ENCODE results near the gene RNU5D-1.
A peak's percentile ranks its signal among the peaks of the same experiment; 100 is the strongest.
"Not testable (repeated sequence)": the region's sequence is repeated elsewhere in the genome, so short reads cannot be mapped to it uniquely, and the experiment has no call there.

RNU5D-1 gene

DNA sequence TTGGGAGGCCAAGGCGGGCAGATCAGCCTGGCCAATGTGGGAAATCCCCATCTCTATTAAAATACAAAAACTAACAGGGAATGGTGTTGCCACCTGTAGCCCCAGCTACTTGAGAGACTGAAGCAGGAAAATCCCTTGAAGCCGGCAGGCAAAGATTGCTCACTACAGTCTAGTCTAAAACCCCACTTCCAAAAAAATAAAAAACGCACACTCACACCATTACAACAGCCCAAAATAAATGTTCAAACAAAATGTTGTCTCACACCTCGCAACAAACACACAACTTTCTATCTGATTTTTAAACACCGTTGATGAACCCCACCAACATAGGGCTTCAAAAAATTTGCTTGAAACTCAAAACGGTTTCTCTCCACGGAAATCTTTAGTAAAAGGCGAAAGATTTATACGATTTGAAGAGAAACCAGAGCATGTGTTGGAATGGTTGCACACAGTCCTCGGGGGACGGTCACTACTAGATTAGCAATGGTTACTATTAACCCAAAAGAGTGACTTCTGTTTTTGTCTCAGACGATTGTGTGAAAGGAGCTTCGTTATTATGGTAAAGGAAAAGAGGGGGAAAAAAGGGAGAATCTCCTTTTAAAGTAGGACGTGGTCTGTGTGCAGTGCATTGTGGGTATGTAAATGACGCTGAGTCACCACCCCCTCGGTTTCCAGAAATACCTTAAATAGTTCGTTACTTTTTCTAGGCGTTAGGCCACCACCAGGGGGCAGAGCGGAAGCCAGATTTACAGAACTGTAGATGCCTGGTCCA, at the start of gene RNU5D-1:
TSS of gene RNU5D-1 (minus strand) at position 430 of the 772 bp plus-strand sequence.
- peak; percentile 95 for DNase-seq

DNA sequence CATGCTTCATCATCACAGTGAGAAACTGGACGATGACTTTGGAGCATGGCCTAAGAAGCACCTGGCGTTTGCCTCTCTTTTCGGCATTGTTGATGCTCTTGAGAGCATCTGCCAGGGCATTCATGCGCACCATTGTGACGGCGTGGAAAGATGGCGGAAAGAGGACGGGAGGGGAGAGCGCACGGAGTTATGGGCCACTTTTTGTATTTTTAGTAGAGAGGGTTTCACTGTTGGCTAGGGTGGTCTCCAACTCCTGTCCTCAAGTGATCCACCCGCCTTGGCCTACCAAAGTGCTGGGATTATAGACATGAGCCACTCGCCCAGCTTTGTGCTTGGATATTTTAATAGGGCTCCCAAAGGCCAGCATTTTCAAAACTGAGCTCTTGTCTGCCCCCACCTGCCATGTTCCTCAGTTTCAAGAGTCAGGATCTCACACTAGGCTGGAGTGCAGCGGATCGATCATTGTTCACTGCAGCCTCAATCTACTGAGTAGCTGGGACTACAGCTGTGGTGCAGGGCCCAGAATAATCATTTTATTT, 49.7 kb upstream of the RNU5D-1 start:
- no peak for DNase-seq

DNA sequence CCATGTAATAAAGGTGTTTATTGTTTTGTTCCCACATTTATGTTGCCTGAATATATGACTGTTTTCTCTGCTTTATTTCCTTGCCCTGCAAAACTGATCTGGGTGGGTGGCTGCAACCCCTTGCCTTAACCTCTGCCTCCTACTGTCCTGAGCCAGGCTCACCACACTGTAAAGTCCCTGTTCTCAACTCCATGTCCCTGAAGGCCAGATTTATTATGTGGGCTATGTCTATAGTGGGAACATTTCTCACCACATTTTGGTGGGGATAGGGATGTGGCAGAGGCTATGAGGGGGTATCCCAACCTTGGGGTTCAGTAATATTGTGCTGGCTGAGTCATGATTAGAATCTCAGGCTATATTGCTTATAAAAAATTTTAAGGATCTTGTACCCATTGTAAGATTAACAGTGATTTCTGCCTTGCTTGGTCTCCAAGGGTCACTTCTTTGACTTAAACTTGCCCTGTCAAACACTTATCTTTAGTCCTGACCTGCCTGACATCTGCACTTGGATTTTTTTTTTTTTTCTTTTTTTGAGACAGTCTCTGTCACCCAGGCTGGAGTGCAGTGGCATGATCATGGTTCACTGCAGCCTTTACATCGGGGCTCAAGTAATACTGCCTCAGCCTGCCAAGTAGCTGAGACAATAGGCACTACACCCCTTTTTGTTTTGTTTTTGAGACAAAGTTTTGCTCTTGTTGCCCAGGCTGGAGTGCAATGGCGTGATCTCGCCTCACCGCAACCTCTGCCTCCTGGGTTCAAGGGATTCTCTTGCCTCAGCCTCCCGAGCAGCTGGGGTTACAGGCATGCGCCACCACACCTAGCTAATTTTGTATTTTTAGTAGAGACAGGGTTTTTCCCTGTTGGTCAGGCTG, 48.0 kb upstream of the RNU5D-1 start:
- DNase-seq = no peak

DNA sequence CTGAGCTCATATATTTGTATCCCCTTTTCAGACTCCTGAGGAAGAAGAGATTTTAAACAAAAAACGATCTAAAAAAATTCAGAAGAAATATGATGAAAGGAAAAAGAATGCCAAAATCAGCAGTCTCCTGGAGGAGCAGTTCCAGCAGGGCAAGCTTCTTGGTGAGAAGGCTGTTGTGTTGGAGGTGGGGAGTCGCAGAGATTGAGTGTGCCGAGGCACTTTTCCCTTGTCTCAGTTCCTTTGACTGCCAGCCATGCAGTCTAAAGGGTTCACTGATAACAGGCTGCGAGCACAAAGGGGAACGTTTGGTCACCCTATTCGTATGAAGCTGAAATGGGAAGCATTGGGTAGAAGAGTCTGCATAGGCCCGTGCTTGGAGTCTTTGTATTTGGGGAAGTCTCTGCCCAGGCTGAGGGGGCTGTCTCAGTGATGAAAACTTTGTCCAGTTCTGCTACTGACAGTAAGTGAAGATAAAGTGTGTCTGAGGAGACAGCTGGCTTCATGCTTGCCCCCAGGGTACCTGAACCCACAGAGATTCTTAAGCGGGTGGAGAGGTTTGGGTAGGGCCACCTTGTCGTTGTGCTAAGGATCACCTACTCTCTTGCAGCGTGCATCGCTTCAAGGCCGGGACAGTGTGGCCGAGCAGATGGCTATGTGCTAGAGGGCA, 47.1 kb upstream of the RNU5D-1 start:
- no peak for DNase-seq

DNA sequence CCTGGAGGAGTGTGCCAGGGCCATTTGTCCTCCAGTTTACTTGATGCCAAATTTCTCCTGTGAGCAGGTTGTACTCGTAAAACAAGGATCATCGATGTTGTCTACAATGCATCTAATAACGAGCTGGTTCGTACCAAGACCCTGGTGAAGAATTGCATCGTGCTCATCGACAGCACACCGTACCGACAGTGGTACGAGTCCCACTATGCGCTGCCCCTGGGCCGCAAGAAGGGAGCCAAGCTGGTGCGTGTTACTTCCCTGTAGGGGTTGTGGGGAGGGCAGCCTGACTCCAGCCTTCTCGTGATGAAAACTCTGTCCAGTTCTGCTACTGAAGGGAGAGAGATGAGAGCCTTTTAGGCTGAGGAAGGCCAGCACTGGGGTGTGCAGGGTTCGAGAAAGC, 46.6 kb upstream of the RNU5D-1 start:
- no peak for DNase-seq

DNA sequence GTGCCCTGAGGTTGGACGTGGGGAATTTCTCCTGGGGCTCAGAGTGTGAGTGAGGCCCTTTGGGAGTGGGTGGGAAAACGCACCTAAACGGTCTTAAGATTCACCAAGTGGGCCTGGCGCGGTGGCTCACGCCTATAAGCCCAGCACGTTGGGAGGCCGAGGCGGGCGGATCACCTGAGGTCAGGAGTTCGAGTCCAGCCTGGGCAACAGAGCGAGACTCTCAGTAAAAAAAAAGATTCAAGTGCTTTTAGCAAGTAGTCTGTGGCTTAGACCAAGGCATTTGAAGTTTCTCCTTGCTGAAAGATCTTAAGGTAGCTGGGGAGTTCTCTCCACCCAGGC, 45.7 kb upstream of the RNU5D-1 start:
- DNase-seq = no peak

DNA sequence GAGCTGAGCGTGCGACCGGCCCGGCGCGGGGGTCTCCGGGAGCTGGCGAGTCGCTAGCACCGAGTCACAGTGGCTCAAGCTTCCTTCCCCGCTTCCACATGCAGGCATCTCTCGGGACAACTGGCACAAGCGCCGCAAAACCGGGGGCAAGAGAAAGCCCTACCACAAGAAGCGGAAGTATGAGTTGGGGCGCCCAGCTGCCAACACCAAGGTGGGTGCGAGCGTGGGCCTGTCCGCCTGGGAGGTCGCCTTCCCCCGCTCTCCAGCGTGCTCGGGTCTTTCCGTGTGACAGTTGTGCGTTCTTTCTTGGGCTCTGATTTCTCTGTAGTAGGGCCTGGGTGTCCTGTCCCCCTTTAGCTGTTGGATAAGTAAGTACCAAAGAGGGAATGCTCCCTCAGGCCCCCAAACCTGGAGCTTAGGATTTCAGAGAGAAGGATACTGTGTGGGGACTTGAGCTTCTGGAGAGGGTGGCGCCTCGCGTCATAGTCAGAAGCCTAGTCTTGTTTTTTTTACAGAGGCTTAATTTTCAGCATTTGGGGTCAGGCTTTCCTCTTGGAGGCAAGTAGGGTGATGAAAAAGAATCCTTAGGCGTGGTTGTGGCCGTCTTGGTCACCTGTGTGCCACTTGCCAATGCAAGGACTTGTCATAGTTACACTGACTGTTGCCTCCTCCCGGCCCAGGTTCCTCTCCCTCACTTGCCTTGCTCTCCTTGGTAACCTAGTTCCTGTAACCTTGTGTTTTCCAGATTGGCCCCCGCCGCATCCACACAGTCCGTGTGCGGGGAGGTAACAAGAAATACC, 45.2 kb upstream of the RNU5D-1 start:
- peak; percentile 36 for DNase-seq

DNA sequence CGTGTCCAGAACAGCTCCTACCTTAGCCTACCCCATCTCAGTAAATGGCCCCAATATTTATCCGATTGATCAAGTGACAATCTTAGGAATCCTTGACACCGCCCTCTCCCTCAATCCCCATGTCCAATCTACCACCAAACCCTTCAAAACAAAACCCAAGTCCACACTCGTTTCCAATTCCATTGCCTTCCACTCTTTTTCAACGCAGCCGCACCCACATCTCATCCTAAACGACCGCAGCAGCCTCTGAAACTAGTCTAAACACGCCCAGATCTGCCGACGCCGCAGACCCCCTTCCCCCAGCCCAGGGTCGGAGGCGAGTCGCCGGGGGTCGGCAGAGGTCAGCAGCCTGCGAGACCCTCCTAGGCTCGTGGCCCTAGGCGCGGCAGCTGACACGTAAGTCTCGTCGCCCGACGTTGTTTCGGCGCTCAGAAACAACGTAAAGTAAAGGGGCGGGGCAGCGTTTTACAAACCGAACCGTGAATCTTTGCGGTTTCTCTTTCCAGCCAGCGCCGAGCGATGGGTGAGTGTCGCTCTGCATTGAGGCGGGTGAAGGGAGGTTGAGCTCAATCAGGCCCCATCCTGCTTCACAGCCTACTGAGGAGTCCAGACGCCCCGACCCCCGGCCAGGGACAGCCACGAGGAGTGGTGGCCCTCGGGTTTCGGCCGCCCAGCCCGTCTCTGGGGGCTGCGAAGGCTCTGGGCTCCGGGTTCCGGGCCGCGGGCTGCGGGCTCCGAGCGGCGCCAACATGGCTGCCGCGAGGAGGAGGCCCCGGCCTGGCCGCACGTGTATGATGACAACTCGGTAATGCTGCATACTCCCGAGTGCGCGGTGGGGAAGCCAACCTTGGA, 44.3 kb upstream of the RNU5D-1 start, which contains the start of gene RPS8:
TSS of gene RPS8 (plus strand) at position 463 of the 852 bp plus-strand sequence. CDS start at position 520, 57 bp downstream.
- DNase-seq = peak; percentile 89

DNA sequence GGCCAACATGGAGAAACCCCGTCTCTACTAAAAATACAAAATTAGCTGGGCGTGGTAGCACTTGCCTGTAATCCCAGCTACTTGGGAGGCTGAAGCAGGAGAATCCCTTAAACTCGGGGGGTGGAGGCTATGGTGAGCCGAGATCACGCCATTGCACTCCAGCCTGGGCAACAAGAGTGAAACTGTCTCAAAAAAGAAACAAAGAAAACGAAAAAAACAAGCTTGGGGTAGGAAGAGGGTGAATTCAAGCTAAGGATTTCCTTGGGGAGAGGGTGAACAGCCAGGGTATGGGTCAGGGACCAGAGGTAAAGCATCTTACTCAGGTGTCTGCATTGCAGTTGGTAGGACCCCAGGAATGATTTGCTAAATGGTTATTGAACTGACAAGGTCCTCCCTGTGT, 35.5 kb upstream of the RNU5D-1 start:
- DNase-seq = not testable (repeated sequence)

DNA sequence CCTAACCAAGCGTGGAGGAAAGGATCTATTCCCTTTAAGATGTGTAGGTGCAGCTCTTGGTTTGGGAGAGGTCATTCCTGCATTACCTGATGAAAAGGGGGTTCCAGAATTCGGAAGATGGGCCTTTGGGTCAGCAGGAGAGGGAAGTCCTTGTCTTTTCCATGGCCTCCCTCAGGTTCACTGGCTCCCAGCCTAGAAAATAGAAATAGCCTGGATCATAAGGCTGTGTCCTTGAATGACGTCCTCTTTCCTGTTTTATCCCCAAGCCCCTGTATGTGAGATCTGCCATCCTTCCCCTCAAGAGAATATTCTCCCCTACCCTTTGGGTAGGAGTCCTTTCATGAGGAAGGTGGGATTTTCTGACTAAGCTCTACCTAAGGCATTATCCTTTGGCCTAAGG, 29.9 kb upstream of the RNU5D-1 start:
- no peak for DNase-seq

DNA sequence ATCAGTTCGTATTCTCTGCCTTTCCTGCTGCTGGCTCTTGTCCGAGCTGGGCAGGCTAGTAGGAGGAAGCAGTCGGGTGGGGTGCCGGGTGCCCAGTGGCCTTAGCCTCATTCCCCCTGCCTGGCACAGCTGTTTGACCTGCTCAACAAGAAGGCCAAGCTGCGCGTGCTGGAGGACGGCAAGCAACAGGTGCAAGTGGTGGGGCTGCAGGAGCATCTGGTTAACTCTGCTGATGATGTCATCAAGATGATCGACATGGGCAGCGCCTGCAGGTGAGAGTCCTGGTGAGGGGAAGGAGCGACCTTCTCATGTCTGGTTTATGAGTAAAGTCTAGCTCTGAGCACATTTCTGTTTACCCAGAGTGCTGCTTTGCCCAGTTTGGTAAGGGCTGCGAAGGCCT, 28.1 kb upstream of the RNU5D-1 start:
- DNase-seq = no peak

DNA sequence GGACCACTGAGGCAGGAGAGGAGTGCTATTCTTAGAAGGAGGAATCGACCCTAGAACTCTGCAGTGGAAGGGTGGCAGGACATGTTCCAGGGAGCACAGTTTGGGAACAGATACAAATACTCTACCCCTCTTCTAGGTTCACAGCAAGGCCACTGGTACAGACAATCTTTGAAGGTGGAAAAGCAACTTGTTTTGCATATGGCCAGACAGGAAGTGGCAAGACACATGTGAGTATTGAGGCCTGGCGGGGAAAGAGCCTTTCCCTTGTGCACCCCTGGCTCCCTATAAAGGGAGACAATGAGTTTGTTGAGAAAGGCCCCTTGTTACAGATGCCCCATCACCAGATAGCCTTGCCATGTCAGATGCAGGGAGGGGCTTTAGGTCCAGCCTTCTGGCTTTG, 26.4 kb upstream of the RNU5D-1 start:
- no peak for DNase-seq

DNA sequence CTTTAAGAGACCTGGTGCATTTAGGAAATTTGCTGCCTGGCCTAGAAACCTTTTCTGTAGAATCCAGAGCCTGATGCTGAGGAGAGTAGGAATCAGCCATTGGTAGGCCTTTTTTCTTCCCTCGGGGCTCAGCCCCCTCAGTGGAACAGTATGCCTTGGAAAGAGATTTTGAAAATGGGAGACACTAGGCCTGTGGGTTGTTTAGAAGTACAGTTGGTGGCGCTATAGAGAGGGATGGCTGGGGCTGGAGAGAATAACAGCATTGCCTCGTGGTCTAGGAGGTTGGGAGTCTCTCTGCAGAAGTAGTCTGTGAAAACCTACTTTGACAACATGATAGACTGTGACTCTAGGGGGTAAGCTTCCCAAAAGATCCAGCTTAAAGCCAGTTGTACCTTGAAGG, 16.9 kb upstream of the RNU5D-1 start:
- no peak for DNase-seq

DNA sequence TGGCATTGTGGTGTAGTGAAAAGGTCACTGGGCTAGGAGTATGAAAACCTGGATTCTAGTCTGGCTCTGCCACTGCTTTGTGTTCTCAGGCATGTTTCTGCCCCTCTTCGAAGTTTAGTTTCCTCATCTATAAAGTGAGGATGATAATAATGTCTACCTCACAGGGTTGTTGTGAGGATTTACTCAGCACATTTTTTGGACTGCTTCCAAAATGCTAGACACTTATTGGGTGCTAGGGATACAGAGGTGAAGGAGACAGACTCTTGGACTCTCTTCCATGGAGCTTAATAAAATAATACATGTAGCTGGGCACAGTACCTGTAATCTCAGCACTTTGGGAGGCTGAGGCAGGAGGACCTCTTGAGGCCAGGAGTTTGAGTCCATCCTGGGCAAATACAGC, 12.2 kb upstream of the RNU5D-1 start:
- no peak for DNase-seq

DNA sequence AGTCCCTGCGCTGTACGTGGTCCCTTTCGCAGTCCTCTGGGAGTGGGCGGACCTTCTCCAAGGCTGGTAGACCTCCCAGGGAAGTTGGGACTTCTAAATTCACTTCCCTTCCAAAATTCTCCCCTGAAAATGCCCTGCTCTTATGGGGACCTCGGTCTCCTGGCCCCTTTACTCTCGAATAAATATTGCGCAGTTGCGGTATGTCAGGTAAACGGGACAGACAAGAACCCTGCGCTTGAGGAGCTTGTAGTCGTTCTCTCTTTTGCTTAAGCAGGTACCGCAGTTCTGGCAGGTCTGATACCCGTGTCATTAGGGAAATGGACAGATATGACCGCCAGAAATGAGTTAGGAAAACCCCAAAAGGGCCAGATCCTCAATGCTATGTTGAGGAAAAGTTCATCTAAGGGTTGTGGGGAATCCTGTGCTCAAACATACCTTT, 9.2 kb upstream of the RNU5D-1 start:
- no peak for DNase-seq

DNA sequence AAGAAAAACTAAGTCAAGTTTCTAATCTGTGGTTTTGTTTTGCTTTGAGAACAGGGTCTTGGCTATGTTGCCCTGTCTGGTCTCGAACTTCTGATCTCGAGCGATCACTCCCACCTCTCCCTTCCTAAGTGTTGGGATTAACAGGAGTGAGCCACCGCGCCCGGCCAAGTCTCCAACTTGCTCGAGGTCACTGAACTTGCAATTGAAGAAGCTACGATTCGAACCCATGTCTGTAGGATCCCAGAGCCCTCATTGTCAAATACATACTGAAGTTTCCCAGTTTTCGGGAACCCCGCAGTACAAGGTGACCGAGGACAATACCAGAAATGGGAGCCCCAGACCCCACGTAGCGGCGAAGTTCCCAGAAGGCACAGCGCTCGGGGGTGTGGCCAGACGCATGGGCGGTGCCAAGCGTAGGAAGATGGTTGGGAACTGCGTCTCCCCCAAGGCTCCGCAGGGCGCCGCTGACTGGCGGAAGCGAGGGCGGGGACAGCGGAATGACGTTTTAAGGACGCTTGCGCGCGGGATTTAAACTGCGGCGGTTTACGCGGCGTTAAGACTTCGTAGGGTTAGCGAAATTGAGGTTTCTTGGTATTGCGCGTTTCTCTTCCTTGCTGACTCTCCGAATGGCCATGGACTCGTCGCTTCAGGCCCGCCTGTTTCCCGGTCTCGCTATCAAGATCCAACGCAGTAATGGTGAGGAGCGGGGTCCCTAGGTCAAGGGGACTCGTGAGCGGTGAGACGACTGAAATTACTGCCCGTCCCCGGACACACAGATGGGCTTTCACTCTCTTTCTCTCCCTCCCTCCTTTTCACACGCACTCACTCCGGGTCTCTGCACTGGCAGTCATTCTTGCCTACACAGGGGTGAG, 8.6 kb upstream of the RNU5D-1 start, which contains the start of gene KIF2C:
TSS of gene KIF2C (plus strand) at position 531 of the 872 bp plus-strand sequence. CDS start at position 627, 96 bp downstream.
- peak; percentile 96 for DNase-seq

DNA sequence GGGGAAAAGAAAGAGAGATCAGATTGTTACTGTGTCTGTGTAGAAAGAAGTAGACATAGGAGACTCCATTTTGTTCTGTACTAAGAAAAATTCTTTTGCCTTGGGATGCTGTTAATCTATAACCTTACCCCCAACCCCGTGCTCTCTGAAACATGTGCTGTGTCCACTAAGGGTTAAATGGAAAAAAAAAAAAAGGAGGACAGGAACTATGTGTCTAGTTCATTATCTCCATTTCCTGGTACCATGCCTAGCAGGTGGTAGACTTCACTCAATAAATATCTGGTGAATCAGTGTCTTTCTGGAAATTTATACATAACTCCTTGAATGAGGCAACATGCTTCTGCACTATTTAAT, 8.0 kb upstream of the RNU5D-1 start:
- not testable (repeated sequence) for DNase-seq

DNA sequence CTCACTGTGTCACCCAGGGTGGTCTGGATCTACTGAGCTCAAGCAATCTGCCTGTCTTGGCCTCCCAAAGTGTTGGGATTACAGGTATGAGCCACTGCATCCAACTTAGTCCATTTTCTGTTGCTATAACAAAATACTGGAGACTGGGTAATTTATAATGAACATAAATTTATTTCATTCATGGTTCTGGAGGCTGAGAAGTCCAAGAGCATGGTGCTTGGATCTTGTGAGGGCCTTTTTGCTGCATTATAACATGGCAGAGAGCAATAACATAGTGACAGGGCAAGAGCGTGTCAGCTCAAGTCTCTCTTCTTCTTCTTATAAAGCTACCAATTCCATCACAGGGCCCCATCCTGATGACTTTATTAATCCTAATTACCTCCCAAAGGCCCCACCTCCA, 5.0 kb upstream of the RNU5D-1 start:
- DNase-seq = no peak

DNA sequence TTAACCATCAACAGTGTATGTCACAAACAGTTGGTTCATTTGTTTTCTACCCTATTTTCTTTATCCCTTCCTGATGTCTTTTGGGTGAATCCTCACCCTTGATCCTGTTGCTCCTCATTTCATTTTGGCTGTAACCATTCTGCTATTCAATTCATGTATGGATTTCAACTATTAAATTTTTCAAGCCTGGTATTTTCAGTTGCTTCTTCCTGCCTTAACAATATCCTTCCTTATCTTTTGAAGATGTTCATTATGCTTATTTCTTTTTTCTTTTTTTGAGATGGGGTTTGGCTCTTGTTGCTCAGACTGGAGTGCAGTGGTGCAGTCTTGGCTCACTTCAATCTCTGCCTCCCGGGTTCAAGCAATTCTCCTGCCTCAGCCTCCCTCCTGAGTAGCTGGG, 2.8 kb upstream of the RNU5D-1 start:
- no peak for DNase-seq

DNA sequence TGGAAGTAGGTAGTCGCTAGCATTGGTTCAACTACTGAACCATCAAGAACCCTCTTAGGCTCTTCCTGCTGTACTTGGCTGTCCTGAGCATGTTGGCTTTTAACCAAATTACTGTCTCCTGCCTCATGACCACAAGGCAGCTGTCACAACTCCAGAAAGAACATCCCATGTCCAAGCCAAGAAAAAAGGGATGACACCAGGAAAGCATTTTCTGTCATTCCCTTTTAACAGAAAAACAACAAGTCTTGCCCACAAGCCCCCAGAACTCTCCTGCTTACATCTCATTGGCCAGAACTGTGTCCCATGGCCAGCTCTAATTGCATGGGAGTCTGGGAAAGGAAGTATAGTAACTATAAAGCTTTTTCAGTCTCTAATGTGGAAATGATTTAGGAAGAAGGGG, 2.4 kb upstream of the RNU5D-1 start:
- DNase-seq = no peak
